ENCODE measurements around the gene MRPL47.

DNA sequence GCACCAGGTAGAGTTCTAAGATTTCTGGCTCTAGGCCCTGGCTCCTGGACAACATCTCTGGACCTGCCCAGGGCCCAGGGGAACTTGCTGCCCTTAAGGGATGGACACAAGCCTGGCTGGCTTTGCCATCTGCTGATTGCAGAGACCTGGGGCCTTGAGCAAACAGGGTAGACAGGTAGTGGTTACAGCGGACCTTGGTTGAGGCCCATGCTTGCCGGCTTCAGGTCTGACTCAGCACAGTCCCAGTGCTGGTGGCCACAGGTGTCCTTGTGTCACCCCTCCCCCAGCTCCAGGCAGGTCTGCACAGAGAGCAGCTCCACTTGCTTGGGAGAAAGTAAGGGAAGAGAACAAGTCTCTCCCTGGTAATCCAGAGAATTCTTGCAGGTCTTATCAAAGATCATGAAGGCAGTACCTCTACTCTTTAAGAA, 57.6 kb downstream of the MRPL47 start:
- TF ChIP-seq ELF4 (IDR thresholded peaks at IDR 0.05) (no peak), L3MBTL2 (conservative IDR thresholded peaks at IDR 0.05) (no peak), FOXA1 (IDR thresholded peaks at IDR 0.05) (no peak), BHLHE40 (IDR thresholded peaks at IDR 0.05; ENCODE audit: borderline replicate concordance) (no peak), SP1 (IDR thresholded peaks at IDR 0.05) (no peak), FOXK2 (IDR thresholded peaks at IDR 0.05) (no peak), NFRKB (IDR thresholded peaks at IDR 0.05) (no peak), SUZ12 (IDR thresholded peaks at IDR 0.05) (no peak), LEF1 (IDR thresholded peaks at IDR 0.05; ENCODE audit: borderline replicate concordance) (no peak)
- TF ChIP-seq, protein P1, sequence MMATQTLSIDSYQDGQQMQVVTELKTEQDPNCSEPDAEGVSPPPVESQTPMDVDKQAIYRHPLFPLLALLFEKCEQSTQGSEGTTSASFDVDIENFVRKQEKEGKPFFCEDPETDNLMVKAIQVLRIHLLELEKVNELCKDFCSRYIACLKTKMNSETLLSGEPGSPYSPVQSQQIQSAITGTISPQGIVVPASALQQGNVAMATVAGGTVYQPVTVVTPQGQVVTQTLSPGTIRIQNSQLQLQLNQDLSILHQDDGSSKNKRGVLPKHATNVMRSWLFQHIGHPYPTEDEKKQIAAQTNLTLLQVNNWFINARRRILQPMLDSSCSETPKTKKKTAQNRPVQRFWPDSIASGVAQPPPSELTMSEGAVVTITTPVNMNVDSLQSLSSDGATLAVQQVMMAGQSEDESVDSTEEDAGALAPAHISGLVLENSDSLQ (IDR thresholded peaks at IDR 0.05): no peak
